OCI-LY3 (cell line): ENCODE results near the gene CCDC183.

Source experiments
- CTCF ChIP-seq: fragments of 200-600, 300-600 bp; sonication (generic); IDR thresholded peaks from 2 replicates; pipeline ENCODE4 v1.5.1; 2014; ENCODE audit warnings: antibody characterized with exemption, low read length, low read depth
- EZH2phosphoT487 ChIP-seq: fragments of 200-600 bp; shearing (Covaris generic); IDR thresholded peaks from 2 replicates; pipeline ENCODE4 v1.6.1; 2018; ENCODE audit warnings: antibody characterized with exemption, mixed run types, low read depth

- no peak for TF ChIP-seq CTCF
- no peak for TF ChIP-seq EZH2phosphoT487
These were observed 30.0 kb downstream of the CCDC183 start for GRCh38 chr9:136826188-136826541.
